Calu3 (cell line): ENCODE measurements around the gene CBARP. TPM values are rescaled to one million over a fixed set of nuclear protein-coding genes. Genes with fewer than 3 reads are reported as not detected.
"Not testable (repeated sequence)": the region's sequence is repeated elsewhere in the genome, so short reads cannot be mapped to it uniquely, and the experiment has no call there.

Source experiments
- BruUV-seq: library from RNA; stranded (reverse); fragments of 400-500 nt; replicated peaks from 2 replicates; lab custom pipeline; 2021; lab: Mats Ljungman, UMichigan
- CTCF ChIA-PET: fragments of 300-600 bp; sonication (Branson Sonifier 250); formaldehyde crosslinking; loops from one replicate; lab custom pipeline; 2022; ENCODE audit warnings: antibody characterized with exemption; lab: Charles Lee
- DNase-seq: peaks from one replicate; pipeline ENCODE4 v3.0.0; 2022
- H3K27ac Mint-ChIP-seq: one replicate; pipeline ENCODE4 v1.8.0; 2022; ENCODE audit warnings: mixed read lengths; ENCODE audit not compliant: unreplicated experiment
- H3K27me3 Mint-ChIP-seq: one replicate; pipeline ENCODE4 v1.8.0; 2022; ENCODE audit warnings: mixed read lengths; ENCODE audit not compliant: unreplicated experiment
- H3K36me3 Mint-ChIP-seq: one replicate; pipeline ENCODE4 v1.8.0; 2022; ENCODE audit warnings: mild to moderate bottlenecking, moderate library complexity, mixed read lengths; ENCODE audit not compliant: insufficient read depth, unreplicated experiment
- H3K4me1 Mint-ChIP-seq: one replicate; pipeline ENCODE4 v1.8.0; 2022; ENCODE audit warnings: mild to moderate bottlenecking, low read depth, mixed read lengths; ENCODE audit not compliant: unreplicated experiment
- H3K4me3 Mint-ChIP-seq: one replicate; pipeline ENCODE4 v1.8.0; 2022; ENCODE audit warnings: mild to moderate bottlenecking, low read depth, moderate library complexity, mixed read lengths; ENCODE audit not compliant: unreplicated experiment
- H3K9me3 Mint-ChIP-seq: one replicate; pipeline ENCODE4 v1.8.0; 2022; ENCODE audit warnings: low read depth, mixed read lengths; ENCODE audit not compliant: unreplicated experiment
- intact Hi-C: fragments of 100-400 bp; cut with micrococcal nuclease; formaldehyde crosslinking; loops from one replicate; pipeline ENCODE4 v1.10.0; 2022; ENCODE audit not compliant: unreplicated experiment
- total RNA-seq: library from RNA; stranded (reverse); gene quantifications from 2 replicates; pipeline ENCODE4 v1.2.3, GENCODE V29; 2022
- TF ChIP-seq, protein P1 (sequence below): fragments of 200-600 bp; IDR thresholded peaks from one replicate; pipeline ENCODE4 v1.8.0; 2022; ENCODE audit warnings: antibody characterized with exemption; ENCODE audit not compliant: unreplicated experiment

CBARP gene
- total RNA-seq, 1 experiment from 2014 or later = 4.2 TPM

DNA sequence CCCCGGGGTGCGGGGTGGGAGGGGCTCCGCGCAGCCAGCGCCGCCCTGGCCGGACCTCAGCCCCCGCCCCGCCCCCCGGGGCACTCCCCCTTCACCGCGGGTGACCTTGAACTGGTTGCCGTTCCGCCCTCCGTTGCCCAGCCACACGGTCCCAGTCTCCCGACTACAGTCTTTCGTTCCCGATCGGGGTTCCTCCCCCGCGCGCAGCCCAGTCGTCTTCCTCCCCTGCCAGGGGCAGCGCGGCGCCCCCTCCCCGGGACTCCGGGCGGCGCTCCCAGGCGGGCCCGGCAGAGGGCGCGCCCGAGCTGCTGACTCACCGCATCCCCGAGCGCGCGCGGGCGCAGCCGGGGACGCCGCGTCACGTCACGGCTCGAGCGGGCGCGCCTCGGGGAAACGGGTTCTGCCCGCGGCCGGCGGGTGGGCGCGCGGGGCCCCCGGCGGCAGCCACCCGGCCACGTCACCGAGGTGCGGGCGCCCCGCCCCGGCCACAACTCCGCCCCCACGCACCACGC, 11.0 kb upstream of the CBARP start:
- TF ChIP-seq, protein P1, sequence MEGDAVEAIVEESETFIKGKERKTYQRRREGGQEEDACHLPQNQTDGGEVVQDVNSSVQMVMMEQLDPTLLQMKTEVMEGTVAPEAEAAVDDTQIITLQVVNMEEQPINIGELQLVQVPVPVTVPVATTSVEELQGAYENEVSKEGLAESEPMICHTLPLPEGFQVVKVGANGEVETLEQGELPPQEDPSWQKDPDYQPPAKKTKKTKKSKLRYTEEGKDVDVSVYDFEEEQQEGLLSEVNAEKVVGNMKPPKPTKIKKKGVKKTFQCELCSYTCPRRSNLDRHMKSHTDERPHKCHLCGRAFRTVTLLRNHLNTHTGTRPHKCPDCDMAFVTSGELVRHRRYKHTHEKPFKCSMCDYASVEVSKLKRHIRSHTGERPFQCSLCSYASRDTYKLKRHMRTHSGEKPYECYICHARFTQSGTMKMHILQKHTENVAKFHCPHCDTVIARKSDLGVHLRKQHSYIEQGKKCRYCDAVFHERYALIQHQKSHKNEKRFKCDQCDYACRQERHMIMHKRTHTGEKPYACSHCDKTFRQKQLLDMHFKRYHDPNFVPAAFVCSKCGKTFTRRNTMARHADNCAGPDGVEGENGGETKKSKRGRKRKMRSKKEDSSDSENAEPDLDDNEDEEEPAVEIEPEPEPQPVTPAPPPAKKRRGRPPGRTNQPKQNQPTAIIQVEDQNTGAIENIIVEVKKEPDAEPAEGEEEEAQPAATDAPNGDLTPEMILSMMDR = peak; percentile 65
- H3K9me3 Mint-ChIP-seq = no peaks in the 10 kb centered on the region
- TSS peak; percentile 60 for BruUV-seq

DNA sequence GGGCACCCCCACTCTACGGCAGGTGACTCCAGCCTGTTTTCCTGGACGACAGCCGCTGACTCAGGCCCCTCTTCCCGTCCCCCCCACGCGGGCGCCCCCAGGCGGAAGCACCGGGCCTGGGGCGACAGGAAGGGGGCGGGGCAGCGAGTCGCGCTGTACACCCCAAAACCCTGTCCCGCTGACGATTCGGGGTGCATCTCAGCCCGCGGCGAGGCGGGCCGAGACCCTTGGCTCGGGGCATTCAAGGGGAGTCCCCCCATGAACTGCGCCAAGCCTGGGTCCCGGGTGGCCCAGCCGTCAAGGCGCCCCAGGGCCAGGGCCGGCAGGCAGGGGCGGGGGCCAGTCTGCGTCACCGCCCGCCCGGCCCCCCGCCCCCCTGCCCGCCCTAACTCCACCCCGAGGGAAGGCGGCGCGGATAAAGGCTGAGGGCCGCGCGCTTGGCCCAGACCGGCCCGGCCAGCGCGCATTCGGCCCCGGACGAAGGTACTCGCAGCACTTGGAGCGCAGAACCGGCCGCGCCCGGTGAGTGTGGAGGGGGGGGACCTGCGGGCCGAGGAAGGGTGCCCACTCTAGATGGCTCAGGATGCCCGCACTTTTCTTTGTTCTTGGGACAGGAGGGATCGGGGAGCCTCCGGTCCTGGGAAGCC, 10.5 kb upstream of the CBARP start, which contains the start of gene MIDN:
MIDN (plus strand) TSS at position 445 of the 647 bp plus-strand sequence. CDS start 1,714 bp downstream, outside the sequence.
- CTCF ChIA-PET = no interaction called here
- intact Hi-C loops = no loop called here
- TF ChIP-seq, protein P1 = no peak
- no peaks in the 10 kb centered on the region for H3K27me3 Mint-ChIP-seq
- H3K36me3 Mint-ChIP-seq = peaks cover 46% of the 10 kb centered on the region
- peak within 1 kb of the TSS; percentile 70 for H3K4me3 Mint-ChIP-seq
- DNase-seq = peak; percentile 75
- BruUV-seq = no TSS peak
- H3K9me3 Mint-ChIP-seq = no peaks in the 10 kb centered on the region
- H3K27ac Mint-ChIP-seq = no peak within 1 kb of the TSS
- H3K4me1 Mint-ChIP-seq = peaks cover 7% of the 10 kb centered on the region

More for the DNA sequence above, 11.0 kb upstream of the CBARP start:
- Mint-ChIP-seq H3K36me3 (peaks cover 51% of the 10 kb centered on the region), H3K27ac (no peak overlapping the region), H3K4me3 (peak overlapping the region; percentile 70), H3K4me1 (peaks cover 7% of the 10 kb centered on the region), H3K27me3 (no peaks in the 10 kb centered on the region)
- CTCF ChIA-PET = interaction anchor here (0.6 kb wide), 1 partner anchor 21 kb away, joined by 4 read pairs; no protein-coding TSS in a partner anchor
- intact Hi-C loops = no loop called here
- DNase-seq = peak; percentile 76

DNA sequence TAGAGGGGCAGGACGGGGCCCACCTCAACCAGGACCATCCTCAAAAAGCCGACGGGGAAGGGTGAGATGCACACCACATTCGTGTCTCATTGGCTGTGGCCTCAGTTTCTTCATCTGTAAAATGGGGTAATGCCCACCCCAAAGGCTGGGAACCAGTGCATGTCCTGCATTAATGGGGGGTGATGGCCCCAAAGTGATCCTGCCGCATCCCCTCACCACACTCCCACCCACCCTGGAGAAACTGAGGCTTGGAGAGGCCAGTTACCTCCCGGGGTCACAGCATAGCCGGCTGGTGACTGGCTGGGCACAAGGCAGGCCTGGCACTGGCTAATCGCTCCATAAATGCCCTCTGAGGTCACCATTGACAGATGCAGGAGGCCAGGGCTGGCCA, 9.9 kb upstream of the CBARP start:
- H3K27ac Mint-ChIP-seq = no peak overlapping the region
- H3K4me1 Mint-ChIP-seq = peaks cover 7% of the 10 kb centered on the region
- DNase-seq = no peak
- TF ChIP-seq, protein P1 = no peak
- peaks cover 41% of the 10 kb centered on the region for H3K36me3 Mint-ChIP-seq
- H3K27me3 Mint-ChIP-seq = no peaks in the 10 kb centered on the region
- CTCF ChIA-PET = no interaction called here
- no peaks in the 10 kb centered on the region for H3K9me3 Mint-ChIP-seq
- TSS peak; percentile 31 for BruUV-seq
- H3K4me3 Mint-ChIP-seq = no peak overlapping the region
- intact Hi-C loops = no loop called here

DNA sequence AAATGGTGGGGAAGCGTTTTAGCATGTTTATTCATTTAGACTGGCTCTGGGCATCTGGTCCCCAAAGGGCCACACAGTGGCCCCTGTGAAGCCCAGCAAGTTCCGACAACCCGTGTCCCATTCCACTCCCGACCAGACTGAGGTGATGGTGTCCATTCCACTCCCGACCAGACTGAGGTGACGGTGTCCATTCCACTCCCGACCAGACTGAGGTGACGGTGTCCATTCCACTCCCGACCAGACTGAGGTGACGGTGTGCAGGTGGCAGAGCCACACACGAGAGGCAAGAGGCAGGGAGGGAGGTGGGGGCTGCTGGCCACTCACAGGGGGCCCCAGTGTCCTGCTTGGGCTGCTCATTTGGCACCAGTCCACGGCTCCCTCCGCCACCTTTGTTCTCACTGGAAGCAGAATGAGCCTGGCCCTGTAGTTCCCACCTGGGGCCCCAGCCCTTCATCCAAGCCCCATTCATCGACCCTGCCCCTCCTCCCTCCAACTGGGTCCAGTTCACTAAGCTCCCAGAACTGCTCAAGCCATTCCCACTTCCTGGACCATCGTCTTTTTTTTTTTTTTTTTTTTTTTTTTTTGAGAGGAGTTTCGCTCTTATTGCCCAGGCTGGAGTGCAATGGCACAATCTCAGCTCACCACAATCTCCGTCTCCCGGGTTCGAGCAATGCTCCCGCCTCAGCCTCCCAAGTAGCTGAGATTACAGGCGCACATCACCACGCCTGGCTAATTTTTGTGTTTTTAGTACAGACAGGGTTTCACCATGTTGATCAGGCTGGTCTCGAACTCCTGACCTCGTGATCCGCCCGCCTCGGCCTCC, 8.7 kb upstream of the CBARP start:
- Mint-ChIP-seq H3K4me1 (peaks cover 11% of the 10 kb centered on the region), H3K36me3 (peaks cover 39% of the 10 kb centered on the region)
- CTCF ChIA-PET = interaction anchor here (0.9 kb wide), 1 partner anchor 20 kb away, joined by 4 read pairs; no protein-coding TSS in a partner anchor
- DNase-seq, H3K9me3 Mint-ChIP-seq, H3K27ac Mint-ChIP-seq, BruUV-seq, intact Hi-C loops, H3K27me3 Mint-ChIP-seq, H3K4me3 Mint-ChIP-seq: not testable (repeated sequence)
